Measurements from ENCODE around the gene ZNF124.

DNA sequence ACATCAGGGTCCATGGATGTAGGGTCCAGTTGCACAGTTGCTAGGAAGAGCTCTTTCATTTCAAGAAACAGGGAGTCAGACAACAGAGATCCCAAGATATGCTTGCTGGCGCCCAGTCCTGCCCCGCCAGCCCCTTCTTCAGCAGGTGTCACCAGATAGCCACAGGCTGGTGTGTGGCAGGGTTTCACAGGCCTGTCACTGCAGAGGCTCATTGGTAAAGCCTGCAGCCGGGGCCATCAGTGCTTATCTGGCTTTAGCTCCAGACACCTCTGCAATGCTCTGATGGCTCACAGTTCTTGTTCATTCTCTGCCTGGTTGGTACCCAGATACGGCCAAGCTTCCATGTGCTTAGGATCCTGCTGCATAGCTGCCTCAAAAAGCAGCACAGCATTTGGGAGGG is 12.4 kb upstream of the ZNF124 start:
- TF ChIP-seq TAF1 (IDR thresholded peaks at IDR 0.05; ENCODE audit: borderline replicate concordance, insufficient read depth, low read length) (no peak), POLR2AphosphoS5 (IDR thresholded peaks at IDR 0.05; ENCODE audit: low read depth, low read length) (no peak)

Data from PFSK-1 (cell line).